GM12864 (cell line): Measurements from ENCODE around the gene GPC5.

Experiments used
- DNase-seq: peaks from one replicate; pipeline ENCODE4 v3.0.0-alpha.2; 2011; ENCODE audit warnings: low read depth
- H3K4me3 ChIP-seq: 2 replicates; pipeline ENCODE4 v1.5.1; 2011; ENCODE audit warnings: mild to moderate bottlenecking, low read depth, low read length, control low read depth
- TF ChIP-seq, protein P1 (sequence below): IDR thresholded peaks from 2 replicates; pipeline ENCODE4 v1.5.1; 2011; ENCODE audit warnings: low read depth, mild to moderate bottlenecking, moderate library complexity, low read length, control low read depth, inconsistent platforms; ENCODE audit errors: missing control alignments

GPC5 gene

DNA sequence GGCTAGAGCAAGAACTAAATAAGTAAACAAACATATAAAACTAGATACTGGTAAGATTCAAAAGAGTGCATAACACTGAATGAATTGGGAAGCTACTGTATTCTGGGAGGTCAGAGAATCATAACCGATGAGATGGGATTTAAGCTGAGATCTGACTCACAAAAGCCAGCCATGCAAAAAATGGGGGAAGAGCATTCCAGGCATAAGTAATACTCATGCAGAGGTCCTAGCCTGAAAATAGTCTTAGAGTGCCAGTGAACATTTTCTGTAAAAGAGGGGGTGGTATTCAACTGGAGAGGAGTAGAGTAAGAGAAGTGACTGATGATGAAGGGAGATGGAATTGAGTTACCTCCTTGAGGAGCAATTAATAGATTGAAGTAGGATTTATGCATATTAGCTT is 956.2 kb downstream of the GPC5 start:
- H3K4me3 ChIP-seq = no peak overlapping the region
- no peak for DNase-seq
- TF ChIP-seq, protein P1, sequence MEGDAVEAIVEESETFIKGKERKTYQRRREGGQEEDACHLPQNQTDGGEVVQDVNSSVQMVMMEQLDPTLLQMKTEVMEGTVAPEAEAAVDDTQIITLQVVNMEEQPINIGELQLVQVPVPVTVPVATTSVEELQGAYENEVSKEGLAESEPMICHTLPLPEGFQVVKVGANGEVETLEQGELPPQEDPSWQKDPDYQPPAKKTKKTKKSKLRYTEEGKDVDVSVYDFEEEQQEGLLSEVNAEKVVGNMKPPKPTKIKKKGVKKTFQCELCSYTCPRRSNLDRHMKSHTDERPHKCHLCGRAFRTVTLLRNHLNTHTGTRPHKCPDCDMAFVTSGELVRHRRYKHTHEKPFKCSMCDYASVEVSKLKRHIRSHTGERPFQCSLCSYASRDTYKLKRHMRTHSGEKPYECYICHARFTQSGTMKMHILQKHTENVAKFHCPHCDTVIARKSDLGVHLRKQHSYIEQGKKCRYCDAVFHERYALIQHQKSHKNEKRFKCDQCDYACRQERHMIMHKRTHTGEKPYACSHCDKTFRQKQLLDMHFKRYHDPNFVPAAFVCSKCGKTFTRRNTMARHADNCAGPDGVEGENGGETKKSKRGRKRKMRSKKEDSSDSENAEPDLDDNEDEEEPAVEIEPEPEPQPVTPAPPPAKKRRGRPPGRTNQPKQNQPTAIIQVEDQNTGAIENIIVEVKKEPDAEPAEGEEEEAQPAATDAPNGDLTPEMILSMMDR = no peak

DNA sequence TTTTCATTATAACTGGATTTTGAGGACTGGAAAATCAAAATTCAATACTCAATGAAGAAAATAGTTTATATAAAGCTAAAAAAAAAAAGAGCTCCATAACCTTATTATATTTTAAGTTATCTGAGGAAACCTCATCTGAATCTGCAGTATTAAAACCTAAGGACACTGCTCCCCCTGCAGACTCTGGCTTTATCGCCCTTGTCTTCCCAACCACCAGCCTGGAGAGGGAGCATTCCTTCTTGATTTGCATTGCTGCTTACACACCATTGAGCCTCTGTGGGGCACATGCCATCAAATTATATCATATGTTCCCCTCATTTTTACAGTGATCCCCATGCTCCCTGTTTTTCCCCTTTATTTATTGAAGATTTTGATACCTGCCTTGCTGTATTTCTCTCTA is 956.8 kb downstream of the GPC5 start:
- TF ChIP-seq, protein P1 = no peak
- DNase-seq = no peak
- no peak overlapping the region for H3K4me3 ChIP-seq

DNA sequence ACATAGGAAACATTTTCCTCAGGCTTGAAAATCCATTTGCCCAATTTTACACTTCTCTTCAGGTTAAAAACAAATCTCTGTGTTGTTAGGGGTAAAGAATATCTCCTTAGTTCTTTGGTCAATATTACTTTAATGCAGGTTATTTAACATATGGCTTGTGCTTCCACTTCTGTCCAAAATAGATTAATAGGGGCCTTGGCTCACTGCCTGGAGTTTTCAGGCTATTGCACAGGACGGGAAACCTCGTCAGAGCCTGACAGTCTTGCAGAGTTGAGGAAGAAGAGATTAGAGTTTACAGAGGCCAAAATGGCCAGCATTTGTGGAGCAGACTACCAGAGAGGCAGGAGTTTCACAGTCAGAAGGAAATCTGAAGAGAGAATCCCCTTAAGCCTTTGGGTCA is 964.3 kb downstream of the GPC5 start:
- no peak overlapping the region for H3K4me3 ChIP-seq
- DNase-seq = no peak
- TF ChIP-seq, protein P1 = no peak

DNA sequence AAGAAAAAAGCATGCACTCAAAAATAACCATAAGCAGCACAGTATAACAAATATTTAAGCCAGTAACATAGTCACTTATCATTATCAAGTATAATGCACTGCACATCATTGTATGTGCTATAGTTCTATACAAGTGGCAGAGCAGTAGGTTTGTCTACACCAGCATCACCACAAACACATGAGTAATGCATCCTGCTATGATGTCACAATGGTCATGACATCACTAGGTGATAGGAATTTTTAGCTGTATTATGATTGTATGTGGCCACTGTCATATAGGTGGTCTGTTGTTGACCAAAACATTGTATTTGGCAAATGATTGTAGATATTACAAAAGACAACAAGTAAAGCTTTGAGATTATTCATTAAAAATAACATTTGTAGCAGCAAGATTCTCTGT is 967.5 kb downstream of the GPC5 start:
- DNase-seq = no peak
- no peak overlapping the region for H3K4me3 ChIP-seq
- TF ChIP-seq, protein P1 = no peak

GRCh38 chr13:92377396-92377795 is 979.0 kb downstream of the GPC5 start:
- no peak overlapping the region for H3K4me3 ChIP-seq
- DNase-seq = no peak
- TF ChIP-seq, protein P1 = no peak

- TF ChIP-seq, protein P1 = no peak
- H3K4me3 ChIP-seq = no peak overlapping the region
Measured at GRCh38 chr13:92379371-92379770, 981.0 kb downstream of the GPC5 start.

GRCh38 chr13:92384410-92384809 is 986.0 kb downstream of the GPC5 start:
- TF ChIP-seq, protein P1 = no peak
- no peak overlapping the region for H3K4me3 ChIP-seq
- DNase-seq = no peak

More at GRCh38 chr13:92379371-92379770, 981.0 kb downstream of the GPC5 start:
- DNase-seq = no peak
